Transverse colon (tissue), 4 donors: ENCODE measurements around the gene ANP32E. TPM values are rescaled to one million over a fixed set of nuclear protein-coding genes. Genes with fewer than 3 reads are reported as not detected.
"Not testable (repeated sequence)": the region's sequence is repeated elsewhere in the genome, so short reads cannot be mapped to it uniquely, and the experiment has no call there.

ENCODE experiments used
- DNase-seq: peaks from one replicate; pipeline ENCODE4 v3.0.0-alpha.2; 2019
- H3K27ac ChIP-seq, 4 donors: fragments of 200-600 bp; sonication (generic); 2 replicates each; pipeline ENCODE4 v1.5.1; 2016 to 2018; ENCODE audit warnings: inconsistent platforms in 4 of 4
- H3K27me3 ChIP-seq: fragments of 200-600 bp; sonication (generic); 2 replicates; pipeline ENCODE4 v1.5.1; 2017; ENCODE audit warnings: inconsistent platforms
- H3K36me3 ChIP-seq, 4 donors: fragments of 200-600 bp; sonication (generic); 2 replicates each; pipeline ENCODE4 v1.5.1; 2017 to 2019; ENCODE audit warnings: inconsistent platforms in 4 of 4
- H3K4me1 ChIP-seq, 4 donors: fragments of 200-600 bp; sonication (generic); 2 replicates each; pipeline ENCODE4 v1.5.1; 2017 to 2020; ENCODE audit warnings: inconsistent platforms in 4 of 4
- H3K4me3 ChIP-seq, 4 donors: fragments of 200-600 bp; sonication (generic); 1 replicate in 1 of 4; 2 replicates in 3 of 4; pipeline versions ENCODE4 v1.5.1 to v1.6.1; 2017 to 2019; ENCODE audit warnings: inconsistent platforms in 4 of 4
- H3K9me3 ChIP-seq, 2 donors: fragments of 200-600 bp; sonication (generic); 2 replicates each; pipeline ENCODE4 v1.5.1; 2017 to 2019; ENCODE audit warnings: inconsistent platforms in 2 of 2
- EP300 ChIP-seq: sonication (generic); formaldehyde crosslinking; IDR thresholded peaks from one replicate; pipeline ENCODE4 v1.6.1; 2017; ENCODE audit warnings: antibody characterized with exemption, low read depth
- POLR2A ChIP-seq: fragments of 450-650 bp; IDR thresholded peaks from one replicate; pipeline ENCODE4 v1.6.1; 2016; ENCODE audit warnings: antibody characterized with exemption, mild to moderate bottlenecking, moderate library complexity
- POLR2AphosphoS5 ChIP-seq, 3 donors: sonication (generic); formaldehyde crosslinking; IDR thresholded peaks; one replicate each; pipeline ENCODE4 v1.6.1; 2016; ENCODE audit warnings: antibody characterized with exemption in 3 of 3
- WGBS, 2 donors: methylation state at CpG; one replicate each; pipeline ENCODE4 v1.1.5; 2018; ENCODE audit warnings: low coverage in 1 of 2; 5-methylcytosine and 5-hydroxymethylcytosine counted together
- in situ Hi-C, 4 donors: fragments of 200-750 bp; cut with MboI; loops; one replicate each; pipeline versions ENCODE4 v1.15.0 to v1.15.1; 2017; ENCODE audit warnings: low sequenced_read_pairs in 3 of 4, low pct_ligation_motif_present in 1 of 4, low pct_unique_long_range_greater_than_20kb in 1 of 4
- intact Hi-C: fragments of 100-400 bp; cut with DNase I; formaldehyde crosslinking; loops from one replicate; pipeline ENCODE4 v1.15.1; 2023; ENCODE audit warnings: low total_unique reads
- total RNA-seq, 4 donors: library from RNA; depleted of rRNA; stranded (reverse); fragments of >200 nt; gene quantifications; one replicate each; pipeline ENCODE4 v1.1.0, GENCODE V29; 2016
- TF ChIP-seq, protein P1 (sequence below), 5 experiments: fragments of 200-600 bp in 3 of 5; fragments of 450-650 bp in 2 of 5; sonication (generic) in 3 of 5; IDR thresholded peaks; 1 replicate in 2 of 5; 2 replicates in 3 of 5; pipeline ENCODE4 v1.5.1; 2016 to 2017; ENCODE audit warnings: antibody characterized with exemption in 5 of 5, inconsistent platforms in 3 of 5, mild to moderate bottlenecking in 2 of 5, moderate library complexity in 1 of 5

The ANP32E gene
- total RNA-seq, 4 donors from 2014 or later, result 6.6 to 20.8 (median 10.8) TPM

DNA sequence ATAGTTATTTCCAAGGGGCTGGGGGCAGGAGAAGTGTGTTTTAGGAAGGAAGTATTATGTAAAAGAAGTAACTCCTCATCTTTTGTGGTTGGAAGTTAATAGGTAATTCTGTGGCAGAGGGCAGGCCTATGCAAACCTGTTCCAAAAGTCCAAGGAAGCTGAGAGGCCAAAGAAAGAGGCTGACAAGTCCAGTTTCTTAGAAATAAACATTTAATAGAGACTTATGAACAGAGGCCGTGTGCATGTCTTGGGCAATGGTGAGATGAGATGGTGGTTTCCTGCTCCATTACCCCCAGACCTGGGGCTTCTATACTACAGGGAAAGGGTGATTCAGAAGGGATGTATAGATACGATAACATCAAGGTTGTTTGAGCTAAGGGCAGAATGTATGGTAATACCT lies 14.0 kb upstream of the ANP32E start:
- H3K9me3 ChIP-seq, result no peaks in the 10 kb centered on the region
- no peaks in the 10 kb centered on the region for H3K4me1 ChIP-seq
- intact Hi-C loops, result no loop called here
- no peaks in the 10 kb centered on the region for H3K27me3 ChIP-seq
- DNase-seq, result no peak
- no peak overlapping the region for H3K27ac ChIP-seq
- WGBS, 2 donors, result 73 to 74% methylated on average over 2 of the region's 2 CpGs
- in situ Hi-C loops, result no loop called here
- no peaks in the 10 kb centered on the region for H3K36me3 ChIP-seq
- no peak for TF ChIP-seq EP300
- TF ChIP-seq POLR2A, result no peak
- no peak overlapping the region for H3K4me3 ChIP-seq

DNA sequence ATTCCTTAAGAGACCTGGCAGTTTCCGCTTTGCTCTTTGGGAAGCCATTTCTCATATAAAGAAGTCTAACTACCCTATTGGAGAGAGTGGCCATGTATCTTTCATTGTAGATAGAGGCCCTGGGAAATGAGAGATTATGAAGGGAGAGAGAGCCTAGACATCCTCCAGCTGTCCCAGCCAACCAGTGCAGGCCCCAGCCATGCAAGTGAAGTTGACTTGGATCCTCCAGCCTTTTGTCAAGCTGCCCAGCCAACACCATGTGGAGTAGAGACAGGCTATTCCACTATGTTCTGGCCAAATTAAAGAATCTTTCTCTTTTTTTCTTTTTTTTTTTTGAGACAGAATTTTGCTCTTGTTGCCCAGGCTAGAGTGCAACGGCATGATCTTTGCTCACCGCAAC lies 7.1 kb upstream of the ANP32E start:
- intact Hi-C loops, result no loop called here

DNA sequence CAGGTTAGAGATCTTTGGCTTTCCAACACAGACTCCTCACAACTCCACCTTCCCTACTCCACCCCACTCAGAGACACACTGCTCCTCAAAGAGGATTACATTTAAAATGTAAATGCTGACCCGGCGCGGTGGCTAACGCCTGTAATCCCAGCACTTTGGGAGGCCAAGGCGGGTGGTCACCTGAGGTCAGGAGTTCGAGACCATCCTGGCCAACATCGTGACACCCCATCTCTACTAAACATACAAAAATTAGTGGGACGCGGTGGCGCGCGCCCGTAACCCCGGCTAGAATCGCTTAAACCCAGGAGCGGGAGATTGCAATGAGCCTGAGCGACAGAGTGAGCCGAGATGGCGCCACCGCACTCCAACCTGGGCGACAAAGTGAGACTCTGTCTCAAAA lies 1.8 kb upstream of the ANP32E start:
- TF ChIP-seq POLR2A (no peak), POLR2AphosphoS5 (IDR thresholded peaks at IDR 0.05) (no peak), EP300 (no peak)
- TF ChIP-seq, protein P1, sequence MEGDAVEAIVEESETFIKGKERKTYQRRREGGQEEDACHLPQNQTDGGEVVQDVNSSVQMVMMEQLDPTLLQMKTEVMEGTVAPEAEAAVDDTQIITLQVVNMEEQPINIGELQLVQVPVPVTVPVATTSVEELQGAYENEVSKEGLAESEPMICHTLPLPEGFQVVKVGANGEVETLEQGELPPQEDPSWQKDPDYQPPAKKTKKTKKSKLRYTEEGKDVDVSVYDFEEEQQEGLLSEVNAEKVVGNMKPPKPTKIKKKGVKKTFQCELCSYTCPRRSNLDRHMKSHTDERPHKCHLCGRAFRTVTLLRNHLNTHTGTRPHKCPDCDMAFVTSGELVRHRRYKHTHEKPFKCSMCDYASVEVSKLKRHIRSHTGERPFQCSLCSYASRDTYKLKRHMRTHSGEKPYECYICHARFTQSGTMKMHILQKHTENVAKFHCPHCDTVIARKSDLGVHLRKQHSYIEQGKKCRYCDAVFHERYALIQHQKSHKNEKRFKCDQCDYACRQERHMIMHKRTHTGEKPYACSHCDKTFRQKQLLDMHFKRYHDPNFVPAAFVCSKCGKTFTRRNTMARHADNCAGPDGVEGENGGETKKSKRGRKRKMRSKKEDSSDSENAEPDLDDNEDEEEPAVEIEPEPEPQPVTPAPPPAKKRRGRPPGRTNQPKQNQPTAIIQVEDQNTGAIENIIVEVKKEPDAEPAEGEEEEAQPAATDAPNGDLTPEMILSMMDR (IDR thresholded peaks at IDR 0.05), result no peak
- H3K27me3 ChIP-seq, result no peaks in the 10 kb centered on the region
- DNase-seq, result no peak
- H3K36me3 ChIP-seq, result no peaks in the 10 kb centered on the region
- peaks cover 0 to 15% (median 4%) of the 10 kb centered on the region in 4 donors for H3K4me1 ChIP-seq
- H3K4me3 ChIP-seq, result no peak overlapping the region
- H3K9me3 ChIP-seq, result no peaks in the 10 kb centered on the region
- intact Hi-C loops (no loop called here), in situ Hi-C loops (no loop called here)
- no peak overlapping the region for H3K27ac ChIP-seq
- WGBS, 2 donors, result 95 to 97% methylated on average over 14 to 21 of the region's 21 CpGs

More for the DNA sequence above, 7.1 kb upstream of the ANP32E start:
- TF ChIP-seq EP300 (no peak), POLR2A (no peak), POLR2AphosphoS5 (IDR thresholded peaks at IDR 0.05) (no peak)
- TF ChIP-seq, protein P1 (IDR thresholded peaks at IDR 0.05), result no peak
- Histone ChIP-seq H3K27ac (no peak overlapping the region), H3K4me3 (no peak overlapping the region), H3K9me3 (no peaks in the 10 kb centered on the region), H3K4me1 (no peaks in the 10 kb centered on the region), H3K36me3 (no peaks in the 10 kb centered on the region), H3K27me3 (no peaks in the 10 kb centered on the region)
- in situ Hi-C loops, result no loop called here
- 88 to 92% methylated on average over 1 to 3 of the region's 3 CpGs for WGBS, 2 donors
- DNase-seq, result no peak

DNA sequence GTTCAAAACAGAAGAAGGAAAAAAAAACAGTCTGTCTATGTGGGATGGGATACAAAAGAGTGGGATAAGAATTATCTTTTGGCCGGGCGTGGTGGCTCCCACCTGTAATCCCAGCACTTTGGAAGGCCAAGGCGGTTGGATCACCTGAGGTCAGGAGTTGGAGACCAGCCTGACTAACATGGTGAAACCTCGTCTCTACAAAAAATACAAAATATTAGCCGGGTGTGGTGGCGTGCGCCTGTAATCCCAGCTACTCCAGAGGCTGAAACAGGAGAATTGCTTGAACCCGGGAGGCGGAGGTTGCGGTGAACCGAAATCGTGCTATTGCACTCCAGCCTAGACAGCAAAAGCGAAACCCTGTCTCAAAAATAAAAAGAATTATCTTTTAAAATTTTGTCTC lies 1.3 kb upstream of the ANP32E start:
- in situ Hi-C loops, H3K27me3 ChIP-seq, H3K27ac ChIP-seq, intact Hi-C loops, H3K4me3 ChIP-seq, DNase-seq, H3K36me3 ChIP-seq, H3K9me3 ChIP-seq: not testable (repeated sequence)
- 91 to 94% methylated on average over 11 to 13 of the region's 13 CpGs for WGBS, 2 donors
- H3K4me1 ChIP-seq, result peaks cover 0 to 15% (median 4%) of the 10 kb centered on the region in 4 donors

DNA sequence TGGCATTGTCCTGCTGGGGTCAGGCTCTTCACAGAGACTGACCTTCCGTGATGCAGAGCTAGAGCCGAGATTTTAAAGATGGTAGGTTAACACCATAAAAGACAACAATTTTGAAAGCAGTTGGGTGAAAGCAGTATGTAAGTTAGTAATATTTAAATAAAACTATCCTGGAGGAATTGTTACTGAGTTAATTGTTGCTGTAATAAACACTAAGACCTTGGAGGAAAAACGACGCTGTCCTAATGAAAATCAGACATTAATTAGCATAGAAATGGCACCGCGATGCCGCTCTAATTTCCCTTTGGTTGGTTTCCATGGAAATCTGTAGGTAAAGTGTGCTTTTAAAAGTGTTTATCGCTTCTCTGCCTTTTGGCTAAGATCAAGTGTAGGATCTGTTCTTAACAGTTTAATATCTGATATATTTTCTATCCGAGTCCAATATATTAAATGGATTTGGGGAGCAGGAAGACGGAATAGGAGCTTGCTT lies 745 bp upstream of the ANP32E start:
- TF ChIP-seq POLR2AphosphoS5 (IDR thresholded peaks at IDR 0.05), result no peak
- 41 to 45% methylated on average over 10 of the region's 10 CpGs for WGBS, 2 donors
- Histone ChIP-seq H3K36me3 (no peaks in the 10 kb centered on the region), H3K4me1 (peaks cover 0 to 15% (median 4%) of the 10 kb centered on the region in 4 donors), H3K27me3 (no peaks in the 10 kb centered on the region), H3K9me3 (no peaks in the 10 kb centered on the region), H3K4me3 (peak overlapping the region; percentile 22 to 94 (median 62)), H3K27ac (peak overlapping the region in 3 of 4 donors; percentile 55 to 98 (median 64))
- in situ Hi-C loops (no loop called here), intact Hi-C loops (no loop called here)
- no peak for DNase-seq
